Heart left ventricle (tissue), 16 donors: ENCODE data around the gene TAF1B. TPM values are rescaled to one million over a fixed set of nuclear protein-coding genes. Genes with fewer than 3 reads are reported as not detected.
A peak's percentile ranks its signal among the peaks of the same experiment; 100 is the strongest.

Experiments
- ATAC-seq, 4 donors: fragments of 200-7000 bp; cut with Tn5 transposase; one replicate each; pipeline ENCODE4 v1.9.1; 2020 to 2022; ENCODE audit warnings: moderate library complexity in 4 of 4, mild to moderate bottlenecking in 3 of 4, moderate number of reproducible peaks in 1 of 4
- DNase-seq, 5 donors: peaks; one replicate each; pipeline ENCODE4 v3.0.0-alpha.2; 2020
- H3K27ac ChIP-seq, 12 donors: fragments of 200-600 bp; sonication (generic) in 4 of 12; one replicate each; pipeline versions ENCODE4 v1.5.0 to v1.8.0; 2016 to 2022; ENCODE audit warnings: mild to moderate bottlenecking in 2 of 12
- H3K27me3 ChIP-seq, 9 donors: fragments of 200-600 bp; sonication (generic) in 2 of 9; one replicate each; pipeline versions ENCODE4 v1.5.1 to v1.8.0; 2016 to 2022; ENCODE audit warnings: mild to moderate bottlenecking in 3 of 9
- H3K36me3 ChIP-seq, 9 donors: fragments of 200-600 bp; sonication (generic) in 2 of 9; one replicate each; pipeline versions ENCODE4 v1.5.0 to v1.8.0; 2018 to 2022; ENCODE audit warnings: mild to moderate bottlenecking in 2 of 9
- H3K4me1 ChIP-seq, 12 donors: fragments of 200-600 bp; sonication (generic) in 4 of 12; one replicate each; pipeline versions ENCODE4 v1.5.0 to v1.8.0; 2016 to 2022; ENCODE audit warnings: mild to moderate bottlenecking in 3 of 12
- H3K4me3 ChIP-seq, 12 donors: fragments of 200-600 bp; sonication (generic) in 4 of 12; one replicate each; pipeline versions ENCODE4 v1.5.0 to v1.8.0; 2017 to 2022; ENCODE audit warnings: mild to moderate bottlenecking in 9 of 12, moderate library complexity in 4 of 12
- H3K9me3 ChIP-seq, 12 donors: fragments of 200-600 bp; sonication (generic) in 4 of 12; one replicate each; pipeline versions ENCODE4 v1.5.0 to v1.8.0; 2016 to 2022; ENCODE audit warnings: mild to moderate bottlenecking in 1 of 12
- POLR2A ChIP-seq, 2 donors: fragments of 450-650 bp; IDR thresholded peaks; one replicate each; pipeline ENCODE4 v1.6.1; 2017; ENCODE audit warnings: antibody characterized with exemption in 2 of 2, mild to moderate bottlenecking in 2 of 2, moderate library complexity in 2 of 2
- WGBS, 4 donors: extraction: QIAGEN DNeasy Blood & Tissue Kit in 2 of 4; methylation state at CpG; one replicate each; pipeline versions ENCODE4 v1.1.5 to v1.1.7; 2013 to 2018; 5-methylcytosine and 5-hydroxymethylcytosine counted together
- intact Hi-C, 10 donors: fragments of 100-400 bp; cut with DNase I; formaldehyde crosslinking; loops; one replicate each; pipeline versions ENCODE4 v1.11.1 to v1.14.2; 2022
- polyA plus RNA-seq, 2 donors: library from polyadenylated mRNA; stranded (reverse); fragments of 200-250 nt; gene quantifications; one replicate each; pipeline ENCODE4 v1.2.3, GENCODE V29; 2013
- total RNA-seq, 9 donors: library from RNA; depleted of rRNA in 2 of 9; stranded (reverse); fragments of >200 nt in 2 of 9; fragmentation: NEBNext Ultra II Directional in 3 of 9; extraction: Animal tissue kit (Norgen Biotek cat#: 25700) in 3 of 9; gene quantifications; one replicate each; pipeline versions ENCODE4 v1.1.0 to v1.2.4, GENCODE V29; 2016 to 2023
- TF ChIP-seq, protein P1 (sequence below), 12 donors: fragments of 200-600 bp; sonication (generic) in 4 of 12; IDR thresholded peaks; one replicate each; pipeline versions ENCODE4 v1.5.0 to v1.8.0; 2018 to 2022; ENCODE audit warnings: antibody characterized with exemption in 12 of 12, mild to moderate bottlenecking in 5 of 12
- donor health status: ischemic (EF 13 %, LVEDD 7.1; RV severe dilation, severe dysfunction).
- donor health status: healthy with polysubstance abuse.
- donor health status: DM: no; HTN: yes; CAD: no.
- donor health status: DM: no; HTN: no; CAD: no.
- donor health status: ischemic (EF 25% LVEDD 6.9; RV normal size, moderate dysfunction).
- donor health status: ischemic (EF 25% LVEDD 5.7; RV mildly dilated, moderate dysfunction).
- donor health status: healthy.
- donor health status: DM: yes; HTN: yes; CAD: no.
- donor health status: ischemic (EF 35%, LVEDD 5.7; RV mildly dilated, moderate dysfunction).
- donor health status: nonischemic (EF 11% LVEDD 7.7; RV severe dilation, severe dysfunction).
- donor health status: DM: yes; HTN: yes; CAD: no.
- donor health status: PGD.
- donor health status: ischemic (EF 29% LVEDD 5.4; RV normal size, mild dysfunction).
- donor health status: nonischemic (EF 23%, LVEDD 6.1; RV moderate dilation, normal function).

TAF1B gene
- total and polyA plus RNA-seq, 11 donors: 1.1 to 13.9 (median 4.7) TPM

GRCh38 chr2:9897846-9898245 lies 54.6 kb downstream of the TAF1B start:
- no peak for TF ChIP-seq POLR2A (IDR thresholded peaks at IDR 0.05)
- TF ChIP-seq, protein P1, sequence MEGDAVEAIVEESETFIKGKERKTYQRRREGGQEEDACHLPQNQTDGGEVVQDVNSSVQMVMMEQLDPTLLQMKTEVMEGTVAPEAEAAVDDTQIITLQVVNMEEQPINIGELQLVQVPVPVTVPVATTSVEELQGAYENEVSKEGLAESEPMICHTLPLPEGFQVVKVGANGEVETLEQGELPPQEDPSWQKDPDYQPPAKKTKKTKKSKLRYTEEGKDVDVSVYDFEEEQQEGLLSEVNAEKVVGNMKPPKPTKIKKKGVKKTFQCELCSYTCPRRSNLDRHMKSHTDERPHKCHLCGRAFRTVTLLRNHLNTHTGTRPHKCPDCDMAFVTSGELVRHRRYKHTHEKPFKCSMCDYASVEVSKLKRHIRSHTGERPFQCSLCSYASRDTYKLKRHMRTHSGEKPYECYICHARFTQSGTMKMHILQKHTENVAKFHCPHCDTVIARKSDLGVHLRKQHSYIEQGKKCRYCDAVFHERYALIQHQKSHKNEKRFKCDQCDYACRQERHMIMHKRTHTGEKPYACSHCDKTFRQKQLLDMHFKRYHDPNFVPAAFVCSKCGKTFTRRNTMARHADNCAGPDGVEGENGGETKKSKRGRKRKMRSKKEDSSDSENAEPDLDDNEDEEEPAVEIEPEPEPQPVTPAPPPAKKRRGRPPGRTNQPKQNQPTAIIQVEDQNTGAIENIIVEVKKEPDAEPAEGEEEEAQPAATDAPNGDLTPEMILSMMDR (IDR thresholded peaks at IDR 0.05): no peak
- H3K27ac ChIP-seq: peak overlapping the region in 1 of 12 donors; percentile 30

DNA sequence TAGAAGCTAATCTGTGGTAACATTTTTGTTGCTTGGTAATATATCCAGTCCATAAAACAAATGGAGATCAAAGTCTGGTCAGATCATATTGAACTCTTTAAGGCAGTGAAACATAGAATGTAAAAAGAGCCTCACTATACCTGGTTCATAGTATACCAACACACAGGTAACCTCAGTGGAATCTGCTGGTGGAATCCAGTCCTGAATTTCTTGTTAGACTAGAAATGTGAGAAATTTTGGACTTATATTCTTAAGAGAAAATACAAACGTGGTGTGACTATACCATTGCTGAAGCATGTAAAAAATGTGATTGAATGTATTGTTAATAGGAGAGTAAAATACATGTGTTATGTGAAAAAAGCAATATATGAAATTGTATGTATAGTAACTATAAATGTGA lies 62.1 kb downstream of the TAF1B start:
- Histone ChIP-seq H3K27ac (no peak overlapping the region), H3K27me3 (no peaks in the 10 kb centered on the region), H3K4me1 (no peaks in the 10 kb centered on the region), H3K36me3 (peaks cover 0 to 17% (median 7%) of the 10 kb centered on the region in 9 donors), H3K4me3 (no peak overlapping the region), H3K9me3 (no peaks in the 10 kb centered on the region)
- WGBS, 4 donors: 85 to 89% (median 87%) methylated on average over 1 of the region's 1 CpG
- ATAC-seq (no peak), DNase-seq (no peak)
- intact Hi-C loops: no loop called here
- TF ChIP-seq, protein P1 (IDR thresholded peaks at IDR 0.05): no peak
- TF ChIP-seq POLR2A (IDR thresholded peaks at IDR 0.05): no peak

More at GRCh38 chr2:9897846-9898245, 54.6 kb downstream of the TAF1B start:
- Histone ChIP-seq H3K36me3 (no peaks in the 10 kb centered on the region), H3K4me3 (no peak overlapping the region), H3K9me3 (no peaks in the 10 kb centered on the region), H3K4me1 (peaks cover 0 to 25% (median 12%) of the 10 kb centered on the region in 12 donors), H3K27me3 (no peaks in the 10 kb centered on the region)
- peak in 1 of 4 donors; percentile 54 for ATAC-seq
- intact Hi-C loops: loop anchor here in 1 of 10 donors (5.0 kb wide), 1 partner anchor 149 kb away; no protein-coding TSS in a partner anchor
- DNase-seq: no peak
- 69 to 87% (median 75%) methylated on average over 2 of the region's 2 CpGs for WGBS, 4 donors

- intact Hi-C loops: no loop called here
- Histone ChIP-seq H3K4me3 (no peak overlapping the region), H3K36me3 (peaks cover 0 to 31% (median 15%) of the 10 kb centered on the region in 9 donors), H3K9me3 (no peaks in the 10 kb centered on the region), H3K27me3 (no peaks in the 10 kb centered on the region), H3K4me1 (no peaks in the 10 kb centered on the region), H3K27ac (no peak overlapping the region)
- WGBS, 4 donors: 93 to 96% (median 95%) methylated on average over 7 of the region's 7 CpGs
- TF ChIP-seq, protein P1 (IDR thresholded peaks at IDR 0.05): no peak
- no peak for TF ChIP-seq POLR2A (IDR thresholded peaks at IDR 0.05)
- DNase-seq (no peak), ATAC-seq (no peak)
These were observed 64.1 kb downstream of the TAF1B start for GRCh38 chr2:9907402-9907801.

GRCh38 chr2:9908639-9909038 lies 65.4 kb downstream of the TAF1B start:
- Histone ChIP-seq H3K4me1 (no peaks in the 10 kb centered on the region), H3K36me3 (peaks cover 0 to 44% (median 27%) of the 10 kb centered on the region in 9 donors), H3K27me3 (no peaks in the 10 kb centered on the region), H3K9me3 (no peaks in the 10 kb centered on the region), H3K27ac (no peak overlapping the region), H3K4me3 (no peak overlapping the region)
- WGBS, 4 donors: 98 to 100% (median 98%) methylated on average over 1 of the region's 1 CpG
- intact Hi-C loops: no loop called here
- no peak for TF ChIP-seq POLR2A (IDR thresholded peaks at IDR 0.05)
- TF ChIP-seq, protein P1 (IDR thresholded peaks at IDR 0.05): no peak
- ATAC-seq (no peak), DNase-seq (no peak)
